Astrocyte (in vitro differentiated cells and primary cell): ENCODE measurements around the gene HOXD10. TPM values are rescaled to one million over a fixed set of nuclear protein-coding genes. Genes with fewer than 3 reads are reported as not detected.

Experiments
- DNase-seq: peaks from one replicate; pipeline ENCODE4 v3.0.0-alpha.2; 2010; ENCODE audit warnings: low read depth
- FAIRE-seq: peaks from 2 replicates; lab custom pipeline; 2011; peaks lifted over from hg19 to GRCh38; lab: Jason Lieb, UNC
- H2AFZ ChIP-seq: 2 replicates; pipeline ENCODE4 v1.6.0; 2012; ENCODE audit warnings: low read depth, low read length, inconsistent platforms
- H3K27ac ChIP-seq: 2 replicates; pipeline ENCODE4 v1.5.1; 2011; ENCODE audit warnings: low read depth, low read length, inconsistent platforms
- H3K27me3 ChIP-seq: 2 replicates; pipeline ENCODE4 v1.6.0; 2011; ENCODE audit warnings: low read length, inconsistent platforms; ENCODE audit not compliant: insufficient read depth
- H3K36me3 ChIP-seq: 2 replicates; pipeline ENCODE4 v1.5.1; 2011; ENCODE audit warnings: low read length, inconsistent platforms; ENCODE audit not compliant: insufficient read depth
- H3K4me1 ChIP-seq: 2 replicates; pipeline ENCODE4 v1.5.1; 2011; ENCODE audit warnings: low read length, inconsistent platforms; ENCODE audit not compliant: insufficient read depth
- H3K4me2 ChIP-seq: 2 replicates; pipeline ENCODE4 v1.6.0; 2012; ENCODE audit warnings: low read length, inconsistent platforms
- H3K4me3 ChIP-seq: 2 replicates; pipeline ENCODE4 v1.5.1; 2011; ENCODE audit warnings: low read depth, mild to moderate bottlenecking, low read length, inconsistent platforms; ENCODE audit not compliant: insufficient read depth
- H3K79me2 ChIP-seq: 2 replicates; pipeline ENCODE4 v1.6.0; 2012; ENCODE audit warnings: mild to moderate bottlenecking, low read length, inconsistent platforms; ENCODE audit not compliant: insufficient read depth
- H3K9ac ChIP-seq: 2 replicates; pipeline ENCODE4 v1.6.0; 2012; ENCODE audit warnings: mild to moderate bottlenecking, low read length, inconsistent platforms
- H3K9me3 ChIP-seq: 2 replicates; pipeline ENCODE4 v1.5.1; 2012; ENCODE audit warnings: low read depth, mild to moderate bottlenecking, low read length, inconsistent platforms; ENCODE audit not compliant: insufficient read depth
- H4K20me1 ChIP-seq: 2 replicates; pipeline ENCODE4 v1.6.0; 2012; ENCODE audit warnings: low read length, inconsistent platforms; ENCODE audit not compliant: insufficient read depth
- H3K27ac Mint-ChIP-seq: one replicate; pipeline ENCODE4 v1.8.0; 2021; ENCODE audit warnings: mild to moderate bottlenecking, mixed read lengths; ENCODE audit not compliant: unreplicated experiment
- H3K27me3 Mint-ChIP-seq: one replicate; pipeline ENCODE4 v1.8.0; 2021; ENCODE audit warnings: low read depth, mixed read lengths; ENCODE audit not compliant: unreplicated experiment
- H3K36me3 Mint-ChIP-seq: one replicate; pipeline ENCODE4 v1.8.0; 2021; ENCODE audit warnings: low read depth, mixed read lengths; ENCODE audit not compliant: unreplicated experiment
- H3K4me1 Mint-ChIP-seq: one replicate; pipeline ENCODE4 v1.8.0; 2021; ENCODE audit warnings: low read depth, mixed read lengths; ENCODE audit not compliant: unreplicated experiment
- H3K4me3 Mint-ChIP-seq: one replicate; pipeline ENCODE4 v1.8.0; 2021; ENCODE audit warnings: mild to moderate bottlenecking, moderate library complexity, mixed read lengths; ENCODE audit not compliant: unreplicated experiment
- H3K9me3 Mint-ChIP-seq: one replicate; pipeline ENCODE4 v1.8.0; 2021; ENCODE audit warnings: mild to moderate bottlenecking, mixed read lengths; ENCODE audit not compliant: unreplicated experiment
- CTCF ChIP-seq: IDR thresholded peaks from 2 replicates; pipeline ENCODE4 v1.5.1; 2011; ENCODE audit warnings: low read depth, mild to moderate bottlenecking, inconsistent platforms, low read length, moderate library complexity; ENCODE audit not compliant: insufficient read depth
- EZH2 ChIP-seq: IDR thresholded peaks from 2 replicates; pipeline ENCODE4 v1.6.1; 2012; ENCODE audit warnings: mild to moderate bottlenecking, low read length, inconsistent platforms; ENCODE audit not compliant: insufficient read depth
- total RNA-seq: library from RNA; stranded (reverse); gene quantifications from 2 replicates; pipeline ENCODE4 v1.2.1, GENCODE V29; 2021

HOXD10 gene
- total RNA-seq, 1 donor from 2014 or later: not detected

- DNase-seq: no peak
- H3K36me3 Mint-ChIP-seq: no peaks in the 10 kb centered on the region
- no peak overlapping the region for H3K4me2 ChIP-seq
- no peak for TF ChIP-seq CTCF
- TF ChIP-seq EZH2: peak; percentile 89
- H3K9ac ChIP-seq: no peak overlapping the region
- H3K9me3 ChIP-seq: peaks cover 21% of the 10 kb centered on the region
- H3K9me3 Mint-ChIP-seq: peaks cover 23% of the 10 kb centered on the region
- peaks cover 4% of the 10 kb centered on the region for H4K20me1 ChIP-seq
- H3K4me3 Mint-ChIP-seq: no peak overlapping the region
- peaks cover 79% of the 10 kb centered on the region for H3K27me3 Mint-ChIP-seq
- no peak overlapping the region for H3K27ac ChIP-seq
- no peaks in the 10 kb centered on the region for H3K36me3 ChIP-seq
- peaks cover 4% of the 10 kb centered on the region for H3K4me1 Mint-ChIP-seq
- no peak overlapping the region for H2AFZ ChIP-seq
- no peak overlapping the region for H3K4me3 ChIP-seq
- no peaks in the 10 kb centered on the region for H3K4me1 ChIP-seq
- peaks cover 87% of the 10 kb centered on the region for H3K27me3 ChIP-seq
- no peak for FAIRE-seq
- peak overlapping the region; percentile 72 for H3K27ac Mint-ChIP-seq
- no peaks in the 10 kb centered on the region for H3K79me2 ChIP-seq
Observed at GRCh38 chr2:176104316-176105077, 12.1 kb upstream of the HOXD10 start.

- peak overlapping the region; percentile 72 for H3K27ac Mint-ChIP-seq
- TF ChIP-seq EZH2 (no peak), CTCF (no peak)
- peaks cover 83% of the 10 kb centered on the region for H3K27me3 Mint-ChIP-seq
- FAIRE-seq (no peak), DNase-seq (no peak)
- no peaks in the 10 kb centered on the region for H3K36me3 Mint-ChIP-seq
- Histone ChIP-seq H4K20me1 (peaks cover 4% of the 10 kb centered on the region), H3K36me3 (no peaks in the 10 kb centered on the region), H2AFZ (no peak overlapping the region), H3K9me3 (peaks cover 21% of the 10 kb centered on the region), H3K4me1 (no peaks in the 10 kb centered on the region), H3K4me3 (no peak overlapping the region), H3K4me2 (no peak overlapping the region), H3K9ac (no peak overlapping the region), H3K79me2 (no peaks in the 10 kb centered on the region), H3K27me3 (peaks cover 87% of the 10 kb centered on the region), H3K27ac (no peak overlapping the region)
- peaks cover 4% of the 10 kb centered on the region for H3K4me1 Mint-ChIP-seq
- H3K4me3 Mint-ChIP-seq: no peak overlapping the region
- H3K9me3 Mint-ChIP-seq: peaks cover 23% of the 10 kb centered on the region
Observed at GRCh38 chr2:176105078-176105729, 11.4 kb upstream of the HOXD10 start.
